Measurements from ENCODE around the gene MACC1. TPM values are rescaled to one million over a fixed set of nuclear protein-coding genes. Genes with fewer than 3 reads are reported as not detected.

Gene MACC1
- polyA plus RNA-seq, 1 experiment = not detected

DNA sequence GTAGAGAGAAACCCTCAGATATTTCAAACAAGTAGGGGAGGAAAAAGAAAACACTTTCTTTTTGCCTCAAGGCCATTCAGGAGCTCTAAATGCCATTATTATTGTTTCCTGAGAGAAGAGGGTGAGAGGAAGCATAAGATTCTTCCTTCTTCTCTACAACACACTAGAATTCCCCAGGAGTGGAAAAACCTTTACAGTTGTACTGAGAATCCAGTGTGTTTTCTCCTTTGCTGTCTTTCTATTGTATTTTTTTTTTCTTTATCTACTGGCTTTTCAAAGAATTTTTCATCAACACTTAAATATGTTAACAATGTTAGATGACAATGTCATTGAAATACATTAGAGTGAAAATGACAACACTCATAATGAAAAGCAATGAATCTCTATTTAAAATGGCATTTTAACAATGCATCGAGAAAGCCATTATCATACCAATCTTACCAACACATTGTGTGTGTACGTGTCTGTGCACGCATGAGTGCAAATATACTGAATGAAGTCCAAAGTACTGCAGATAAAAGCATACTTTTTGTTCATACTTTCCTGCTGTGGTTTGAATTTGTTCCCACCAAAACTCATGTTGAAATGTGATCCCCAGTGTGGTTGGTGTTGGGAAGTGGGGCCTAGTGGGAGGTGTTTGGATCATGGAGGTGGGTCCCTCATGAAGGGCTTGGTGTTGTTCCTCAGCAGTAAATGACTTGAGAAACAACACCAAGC, 24.2 kb upstream of the MACC1 start:
- ChIA-PET POLR2A (no interaction called here), CTCF (interaction anchor here (0.7 to 1.1 kb wide), 4 partner anchors 20 to 494 kb away, joined by 3 read pairs; no protein-coding TSS in a partner anchor)
- TF ChIP-seq, protein P1, sequence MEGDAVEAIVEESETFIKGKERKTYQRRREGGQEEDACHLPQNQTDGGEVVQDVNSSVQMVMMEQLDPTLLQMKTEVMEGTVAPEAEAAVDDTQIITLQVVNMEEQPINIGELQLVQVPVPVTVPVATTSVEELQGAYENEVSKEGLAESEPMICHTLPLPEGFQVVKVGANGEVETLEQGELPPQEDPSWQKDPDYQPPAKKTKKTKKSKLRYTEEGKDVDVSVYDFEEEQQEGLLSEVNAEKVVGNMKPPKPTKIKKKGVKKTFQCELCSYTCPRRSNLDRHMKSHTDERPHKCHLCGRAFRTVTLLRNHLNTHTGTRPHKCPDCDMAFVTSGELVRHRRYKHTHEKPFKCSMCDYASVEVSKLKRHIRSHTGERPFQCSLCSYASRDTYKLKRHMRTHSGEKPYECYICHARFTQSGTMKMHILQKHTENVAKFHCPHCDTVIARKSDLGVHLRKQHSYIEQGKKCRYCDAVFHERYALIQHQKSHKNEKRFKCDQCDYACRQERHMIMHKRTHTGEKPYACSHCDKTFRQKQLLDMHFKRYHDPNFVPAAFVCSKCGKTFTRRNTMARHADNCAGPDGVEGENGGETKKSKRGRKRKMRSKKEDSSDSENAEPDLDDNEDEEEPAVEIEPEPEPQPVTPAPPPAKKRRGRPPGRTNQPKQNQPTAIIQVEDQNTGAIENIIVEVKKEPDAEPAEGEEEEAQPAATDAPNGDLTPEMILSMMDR (IDR thresholded peaks at IDR 0.05; ENCODE audit: insufficient read depth, low read depth, low read length) = no peak
- DNase-seq (ENCODE audit: low read depth) = peak; percentile 81
- H3K4me3 ChIP-seq (ENCODE audit: low read depth, low read length) = no peak overlapping the region
- H3K36me3 ChIP-seq (ENCODE audit: control insufficient read depth, insufficient read depth, low read length) = no peaks in the 10 kb centered on the region
- no peaks in the 10 kb centered on the region for H3K27me3 ChIP-seq (ENCODE audit: control insufficient read depth, insufficient read depth, low read length)

DNA sequence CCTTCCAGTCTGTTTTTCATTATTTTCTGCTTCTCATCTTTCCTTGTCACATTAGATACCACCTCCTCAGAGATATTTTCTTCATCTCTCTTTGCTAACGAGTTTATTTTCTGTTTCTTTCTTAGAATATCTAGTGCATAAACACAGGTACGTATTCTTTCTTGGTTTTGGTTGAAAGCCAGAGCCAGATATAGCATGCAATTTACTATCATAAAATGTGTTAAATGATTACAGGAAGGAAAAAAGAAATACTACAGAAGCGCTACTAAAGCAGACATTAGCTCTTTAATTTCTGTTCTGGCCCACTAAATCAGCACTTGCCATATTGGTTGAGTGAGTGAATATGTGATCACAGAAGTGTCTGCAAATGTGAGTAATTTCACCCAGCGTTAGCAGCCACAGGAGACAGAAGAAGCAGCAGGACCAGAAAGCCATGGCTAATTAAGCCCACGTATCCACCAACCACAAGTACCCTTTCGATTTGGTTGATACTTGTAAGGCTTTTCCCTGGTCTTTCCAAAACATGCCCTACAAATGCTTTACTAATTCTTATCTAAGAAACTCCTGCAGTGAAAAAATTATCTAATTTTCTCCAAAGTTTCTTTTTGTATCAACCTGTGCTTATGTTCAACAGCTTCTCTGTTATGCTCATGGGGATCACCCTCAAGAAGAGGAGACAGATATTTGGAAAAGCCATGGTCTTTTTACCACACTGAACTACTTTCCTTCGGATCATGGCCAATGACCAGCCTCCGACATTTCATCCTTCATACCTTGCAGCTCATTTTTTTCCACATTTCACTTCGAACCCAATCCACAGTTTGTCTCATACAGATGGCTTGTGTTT, 23.1 kb upstream of the MACC1 start:
- Histone ChIP-seq H3K36me3 (ENCODE audit: control insufficient read depth, insufficient read depth, low read length) (no peaks in the 10 kb centered on the region), H3K27me3 (ENCODE audit: control insufficient read depth, insufficient read depth, low read length) (no peaks in the 10 kb centered on the region), H3K4me3 (ENCODE audit: low read depth, low read length) (no peak overlapping the region)
- CTCF ChIA-PET = interaction anchor here (1.0 kb wide), 2 partner anchors 68 to 493 kb away, joined by 3 read pairs; no protein-coding TSS in a partner anchor
- POLR2A ChIA-PET = no interaction called here
- TF ChIP-seq, protein P1 (IDR thresholded peaks at IDR 0.05; ENCODE audit: insufficient read depth, low read depth, low read length) = no peak
- no peak for DNase-seq (ENCODE audit: low read depth)

DNA sequence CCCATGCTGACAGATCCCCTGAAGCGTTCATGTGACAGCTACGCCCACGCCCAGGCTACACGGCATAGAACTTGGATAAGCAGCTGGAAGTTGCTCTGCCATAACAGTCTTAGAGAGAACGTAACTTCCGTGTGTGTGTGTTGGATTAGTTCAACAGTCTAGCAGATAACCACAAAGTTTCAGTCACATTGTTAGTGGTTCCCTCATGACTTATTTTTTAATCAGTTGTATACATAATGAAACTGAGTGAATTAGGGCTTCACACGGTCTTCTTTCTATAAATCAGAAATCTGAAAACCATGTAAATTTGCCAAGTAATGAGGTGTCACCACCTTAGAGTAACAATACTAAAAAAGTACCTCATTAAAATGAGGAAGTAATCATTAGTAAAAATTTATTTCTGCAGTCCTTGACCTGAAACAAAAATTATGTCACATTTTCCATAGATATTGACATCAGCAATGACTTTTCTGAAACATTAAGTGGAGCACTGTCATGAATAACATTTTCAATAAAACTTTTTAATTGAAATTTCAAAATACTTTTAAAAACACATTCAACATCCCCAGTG, 21.7 kb upstream of the MACC1 start:
- CTCF ChIA-PET = no interaction called here
- no peaks in the 10 kb centered on the region for H3K36me3 ChIP-seq (ENCODE audit: control insufficient read depth, insufficient read depth, low read length)
- POLR2A ChIA-PET = no interaction called here
- DNase-seq (ENCODE audit: low read depth) = no peak
- TF ChIP-seq, protein P1 (IDR thresholded peaks at IDR 0.05; ENCODE audit: insufficient read depth, low read depth, low read length) = no peak
- no peak overlapping the region for H3K4me3 ChIP-seq (ENCODE audit: low read depth, low read length)
- no peaks in the 10 kb centered on the region; the same call in 1 of the 2 replicates for H3K27me3 ChIP-seq (ENCODE audit: control insufficient read depth, insufficient read depth, low read length)

DNA sequence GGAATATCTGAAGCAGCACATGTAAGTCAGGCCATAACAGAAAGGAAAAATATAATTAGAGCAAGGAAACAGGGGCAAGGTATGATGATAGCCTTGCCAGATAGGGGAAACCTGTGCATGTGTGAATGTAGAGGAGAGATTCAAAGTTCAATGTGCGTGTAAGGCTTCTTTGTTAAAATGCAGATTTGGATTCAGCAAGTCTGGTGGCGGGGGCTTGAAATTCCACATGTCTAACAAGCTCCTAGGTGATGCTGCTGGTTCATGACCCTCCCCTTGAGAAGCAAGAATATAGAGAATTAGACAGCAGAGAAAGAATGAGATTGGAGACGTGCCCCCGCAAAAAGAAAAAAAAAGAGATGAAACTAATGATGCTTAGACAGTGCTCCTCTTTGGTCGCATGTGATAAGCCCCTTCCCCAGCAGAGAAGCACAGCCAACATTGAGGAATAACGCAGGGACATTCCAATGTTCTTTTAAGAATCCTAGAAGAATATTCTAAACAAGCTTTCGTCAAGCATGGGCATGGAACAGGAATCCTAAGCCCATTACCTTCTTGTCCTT, 21.1 kb upstream of the MACC1 start:
- ChIA-PET CTCF (no interaction called here), POLR2A (no interaction called here)
- no peak for DNase-seq (ENCODE audit: low read depth)

More for the DNA sequence above, 21.1 kb upstream of the MACC1 start:
- Histone ChIP-seq H3K27me3 (ENCODE audit: control insufficient read depth, insufficient read depth, low read length) (no peaks in the 10 kb centered on the region; the same call in 1 of the 2 replicates), H3K4me3 (ENCODE audit: low read depth, low read length) (no peak overlapping the region), H3K36me3 (ENCODE audit: control insufficient read depth, insufficient read depth, low read length) (no peaks in the 10 kb centered on the region)
- TF ChIP-seq, protein P1 (IDR thresholded peaks at IDR 0.05; ENCODE audit: insufficient read depth, low read depth, low read length) = no peak

All from BJ (cell line).